K562 (cell line): ENCODE data around the gene SLC5A5. TPM values are rescaled to one million over a fixed set of nuclear protein-coding genes. Genes with fewer than 3 reads are reported as not detected.
A peak's percentile ranks its signal among the peaks of the same experiment; 100 is the strongest.
"Not testable (repeated sequence)": the region's sequence is repeated elsewhere in the genome, so short reads cannot be mapped to it uniquely, and the experiment has no call there.

Experiments used
- ATAC-seq: fragments of 200-7000 bp; cut with Tn5 transposase; 3 replicates; pipeline ENCODE4 v1.9.1; 2020; ENCODE audit warnings: moderate library complexity
- BruUV-seq: library from RNA; stranded (reverse); fragments of 400-500 nt; replicated peaks from 2 replicates; lab custom pipeline; 2021; lab: Mats Ljungman, UMichigan
- CTCF ChIA-PET: fragments of 300-600 bp; formaldehyde crosslinking; extraction: SDS; loops from one replicate; lab custom pipeline; 2021; ENCODE audit warnings: low intra/inter-chr PET ratio; lab: Yijun Ruan, JAX
- POLR2A ChIA-PET: fragments of 300-600, 350-650 bp; sonication (Branson Sonifier 250); formaldehyde crosslinking; extraction: SDS; loops from one replicate; lab custom pipeline; 2021; ENCODE audit warnings: antibody characterized with exemption, inconsistent platforms; lab: Yijun Ruan, JAX
- DNase-seq, 4 experiments: peaks; one replicate each; pipeline versions ENCODE4 v3.0.0 to v3.0.0-alpha.2; 2011 to 2018; ENCODE audit warnings: low spot score in 3 of 4, mixed read lengths in 3 of 4; ENCODE audit errors: extremely low read depth in 1 of 4
- FAIRE-seq: peaks from 2 replicates; lab custom pipeline; 2011; peaks lifted over from hg19 to GRCh38; lab: Jason Lieb, UNC
- H2AFZ ChIP-seq: 2 replicates; pipeline ENCODE4 v1.6.0; 2011; ENCODE audit warnings: low read depth, low read length, control low read depth, inconsistent platforms
- H3K27ac ChIP-seq: fragments of 200-600 bp; 3 replicates; pipeline ENCODE4 v1.8.0; 2011; ENCODE audit warnings: low read depth, mild to moderate bottlenecking, control low read depth, inconsistent platforms, low read length, moderate library complexity, mixed read lengths; ENCODE audit errors: extremely low read depth
- H3K27me3 ChIP-seq, 2 experiments: fragments of 300-600 bp in 1 of 2; 2 replicates in 1 of 2; 3 replicates in 1 of 2; pipeline versions ENCODE4 v1.6.0 to v1.8.0; 2011; ENCODE audit warnings: inconsistent platforms in 2 of 2, low read length in 2 of 2, mild to moderate bottlenecking in 1 of 2, mixed read lengths in 1 of 2, moderate library complexity in 1 of 2; ENCODE audit not compliant: control insufficient read depth in 2 of 2, insufficient read depth in 2 of 2
- H3K36me3 ChIP-seq: fragments of 300-600 bp; 3 replicates; pipeline ENCODE4 v1.8.0; 2011; ENCODE audit warnings: mild to moderate bottlenecking, low read length, inconsistent platforms; ENCODE audit not compliant: control insufficient read depth, insufficient read depth
- H3K4me1 ChIP-seq, 2 experiments: fragments of 200-600 bp in 1 of 2; replicated peaks in 1 of 2; 2 replicates in 1 of 2; 3 replicates in 1 of 2; pipeline versions ENCODE4 v1.5.1 to v1.8.0; 2011; ENCODE audit warnings: inconsistent platforms in 2 of 2, low read length in 2 of 2, mild to moderate bottlenecking in 1 of 2, mixed read lengths in 1 of 2, moderate library complexity in 1 of 2; ENCODE audit not compliant: control insufficient read depth in 2 of 2, insufficient read depth in 2 of 2
- H3K4me2 ChIP-seq: 2 replicates; pipeline ENCODE4 v1.6.1; 2011; ENCODE audit warnings: low read length, control low read depth, inconsistent platforms, mixed read lengths; ENCODE audit not compliant: insufficient read depth
- H3K4me3 ChIP-seq: fragments of 200-600 bp; sonication (generic), shearing (Covaris generic); 2 replicates; pipeline ENCODE4 v1.5.1; 2016; ENCODE audit warnings: control low read depth, inconsistent platforms
- H3K79me2 ChIP-seq: fragments of 200-600 bp; 3 replicates; pipeline ENCODE4 v1.8.0; 2011; ENCODE audit warnings: low read length, inconsistent platforms; ENCODE audit not compliant: control insufficient read depth, insufficient read depth
- H3K9ac ChIP-seq, 2 experiments: 2 replicates each; pipeline versions ENCODE4 v1.6.0 to v1.6.1; 2011; ENCODE audit warnings: low read depth in 2 of 2, low read length in 2 of 2, control low read depth in 1 of 2, inconsistent platforms in 1 of 2, mild to moderate bottlenecking in 1 of 2, mixed read lengths in 1 of 2; ENCODE audit not compliant: insufficient read depth in 1 of 2
- H3K9me1 ChIP-seq: one replicate; pipeline ENCODE4 v1.6.0; 2011; ENCODE audit warnings: inconsistent platforms, mild to moderate bottlenecking, low read length, moderate library complexity; ENCODE audit not compliant: control insufficient read depth, insufficient read depth
- H3K9me3 ChIP-seq: replicated peaks from 2 replicates; pipeline ENCODE4 v1.5.1; 2011; ENCODE audit warnings: low read depth, low read length, inconsistent platforms; ENCODE audit not compliant: control insufficient read depth, insufficient read depth
- H4K20me1 ChIP-seq: replicated peaks from 2 replicates; pipeline ENCODE4 v1.6.1; 2011; ENCODE audit warnings: low read length, inconsistent platforms, mixed read lengths; ENCODE audit not compliant: control insufficient read depth, insufficient read depth
- KDM1A ChIP-seq, 2 experiments: fragments of 450-650 bp; IDR thresholded peaks; 2 replicates each; pipeline ENCODE4 v1.6.1; 2016; ENCODE audit warnings: mild to moderate bottlenecking in 2 of 2
- SMAD1 ChIP-seq: fragments of 150-350 bp; IDR thresholded peaks from 2 replicates; pipeline ENCODE4 v1.6.1; 2014; ENCODE audit warnings: low read length, low read depth; ENCODE audit not compliant: partially characterized antibody
- SREBF2 ChIP-seq: sonication (generic); formaldehyde crosslinking; IDR thresholded peaks from 2 replicates; pipeline ENCODE4 v1.4.0; 2020; ENCODE audit warnings: mild to moderate bottlenecking, missing genetic modification reagents
- ZFP30 ChIP-seq: fragments of 250-450 bp; sonication (Bioruptor Pico); IDR thresholded peaks from 2 replicates; pipeline ENCODE4 v1.8.0; 2022; ENCODE audit warnings: moderate library complexity, mild to moderate bottlenecking, inconsistent platforms, borderline replicate concordance
- ZKSCAN1 ChIP-seq: fragments of 150-350 bp; IDR thresholded peaks from 2 replicates; pipeline ENCODE4 v1.6.1; 2016; ENCODE audit warnings: low read depth, low read length
- ZNF197 ChIP-seq: fragments of 200-800 bp; sonication (Bioruptor generic); IDR thresholded peaks from 2 replicates; pipeline ENCODE4 v1.6.1; 2016; ENCODE audit warnings: low read depth, missing genetic modification characterization, missing compliant biosample characterization
- WGBS: fragments of 100-300 bp; shearing (Covaris generic); methylation state at CpG from one replicate; pipeline ENCODE4 v1.1.6; 2016; ENCODE audit warnings: low coverage, mixed read lengths; ENCODE audit not compliant: insufficient coverage; ENCODE audit errors: missing lambda C conversion rate; 5-methylcytosine and 5-hydroxymethylcytosine counted together
- in situ Hi-C: fragments of 300-500 bp; cut with MboI; formaldehyde crosslinking; loops from 4 replicates; pipeline ENCODE4 v1.15.0; 2018; ENCODE audit warnings: inconsistent platforms, mixed read lengths
- intact Hi-C: fragments of 100-400 bp; cut with micrococcal nuclease; formaldehyde crosslinking; loops from 2 replicates; pipeline ENCODE4 v1.14.2; 2022
- polyA plus RNA-seq, 8 experiments: library from polyadenylated mRNA; depleted of rRNA in 4 of 8; stranded (reverse) in 5 of 8; unstranded in 3 of 8; fragments of >200 nt; fragmentation: Nextera tagmentation in 2 of 8; fragmentation: Illumina TruSeq in 1 of 8; extraction: Ambion mirVana in 2 of 8; extraction: Trizol in 1 of 8; gene quantifications; 2 replicates each; pipeline versions ENCODE4 v1.2.1 to v1.2.3, GENCODE V29; 2011 to 2014; ENCODE audit warnings: inconsistent platforms in 1 of 8, missing spikeins in 1 of 8
- total RNA-seq, 7 experiments: library from RNA; depleted of rRNA in 6 of 7; stranded (reverse); fragments of >200 nt in 6 of 7; fragmentation: Illumina TruSeq in 2 of 7; extraction: Trizol in 2 of 7; gene quantifications; 2 replicates each; pipeline versions ENCODE4 v1.2.1 to v1.2.3, GENCODE V29; 2011 to 2021; ENCODE audit warnings: low replicate concordance in 1 of 7

The SLC5A5 gene
- total and polyA plus RNA-seq, 9 of the 15 experiments (the other 6 are each of a cell fraction or from before 2014, with no cell fraction given) = 0.10 to 0.73 (median 0.23) TPM

- Histone ChIP-seq H4K20me1 (no peaks in the 10 kb centered on the region), H3K4me2 (no peak overlapping the region), H3K9me3 (peaks cover 10% of the 10 kb centered on the region), H3K9me1 (no peaks in the 10 kb centered on the region), H3K9ac (no peak overlapping the region), H3K4me1 (no peaks in the 10 kb centered on the region), H3K27ac (no peak overlapping the region), H3K4me3 (no peak overlapping the region), H3K27me3 (peaks cover 0 to 6% of the 10 kb centered on the region in 2 experiments; a peak in 1 of 5 replicates), H3K79me2 (no peaks in the 10 kb centered on the region), H3K36me3 (no peaks in the 10 kb centered on the region), H2AFZ (no peak overlapping the region)
- ChIA-PET POLR2A (no interaction called here), CTCF (no interaction called here)
- no peak for FAIRE-seq
- intact Hi-C loops (no loop called here), in situ Hi-C loops (no loop called here)
- no TSS peak for BruUV-seq
- 6% methylated on average over 11 of the region's 11 CpGs for WGBS
- no peak for DNase-seq
- TF ChIP-seq SREBF2 = no peak
- no peak for TF ChIP-seq ZKSCAN1
- no peak for TF ChIP-seq ZFP30 (CRISPR knock-in tag)
- TF ChIP-seq SMAD1 = no peak
- ATAC-seq = no peak
Observed at GRCh38 chr19:17910791-17911360, 39.1 kb downstream of the SLC5A5 start.

- intact Hi-C loops = no loop called here
- FAIRE-seq (no peak), ATAC-seq (no peak), DNase-seq (no peak)
- 3% methylated on average over 6 of the region's 6 CpGs for WGBS
- Histone ChIP-seq H3K36me3 (no peaks in the 10 kb centered on the region), H3K9me1 (no peaks in the 10 kb centered on the region), H3K9ac (no peak overlapping the region), H3K4me1 (peaks cover 0 to 6% of the 10 kb centered on the region in 2 experiments; a peak in 2 of 5 replicates), H3K27me3 (peaks cover 0 to 7% of the 10 kb centered on the region in 2 experiments; a peak in 1 of 5 replicates), H3K79me2 (no peaks in the 10 kb centered on the region), H3K9me3 (peaks cover 4% of the 10 kb centered on the region), H2AFZ (no peak overlapping the region), H3K27ac (no peak overlapping the region), H4K20me1 (no peaks in the 10 kb centered on the region), H3K4me2 (no peak overlapping the region), H3K4me3 (no peak overlapping the region)
- ChIA-PET POLR2A (no interaction called here), CTCF (interaction anchor here (0.7 kb wide), 1 partner anchor 245 kb away, joined by 3 read pairs; no protein-coding TSS in a partner anchor)
- in situ Hi-C loops = no loop called here
- TF ChIP-seq ZNF197 (CRISPR knock-in tag) (no peak), KDM1A (IDR thresholded peaks at IDR 0.05) (0 out of 4 replicates have a peak, but pooled peaks of 1 of the 2 experiments have one; percentile 19)
- BruUV-seq = no TSS peak
Observed at GRCh38 chr19:17915940-17916593, 44.3 kb downstream of the SLC5A5 start.

- FAIRE-seq, BruUV-seq, in situ Hi-C loops: not testable (repeated sequence)
Observed at GRCh38 chr19:17918151-17918550, 46.4 kb downstream of the SLC5A5 start.

More at GRCh38 chr19:17918151-17918550, 46.4 kb downstream of the SLC5A5 start:
- H3K9me3 ChIP-seq, H3K9me1 ChIP-seq, POLR2A ChIA-PET, H3K36me3 ChIP-seq, DNase-seq, H3K27me3 ChIP-seq, H2AFZ ChIP-seq, intact Hi-C loops, H3K27ac ChIP-seq, ATAC-seq, H3K4me1 ChIP-seq, H3K79me2 ChIP-seq, H3K4me3 ChIP-seq, H3K9ac ChIP-seq, CTCF ChIA-PET, H3K4me2 ChIP-seq, H4K20me1 ChIP-seq: not testable (repeated sequence)
- WGBS = 64% methylated on average over 5 of the region's 30 CpGs
